Neural progenitor cell (in vitro differentiated cells): Measurements from ENCODE around the gene KSR1. TPM values are rescaled to one million over a fixed set of nuclear protein-coding genes. Genes with fewer than 3 reads are reported as not detected.

Source experiments
- DNase-seq: peaks from one replicate; pipeline ENCODE4 v3.0.0-alpha.2; 2016; ENCODE audit warnings: low spot score
- H2AFZ ChIP-seq: fragments of 200-600 bp; sonication (generic); replicated peaks from 2 replicates; pipeline ENCODE4 v1.6.1; 2016; ENCODE audit warnings: antibody characterized with exemption
- H3F3A ChIP-seq: fragments of 200-600 bp; sonication (generic); 2 replicates; pipeline ENCODE4 v1.6.1; 2016; ENCODE audit warnings: antibody characterized with exemption, low read depth
- H3K27ac ChIP-seq: fragments of 200-600 bp; sonication (generic); 2 replicates; pipeline ENCODE4 v1.5.1; 2016; ENCODE audit warnings: mild to moderate bottlenecking
- H3K27me3 ChIP-seq: fragments of 200-600 bp; sonication (generic); 2 replicates; pipeline ENCODE4 v1.6.1; 2016; ENCODE audit warnings: mild to moderate bottlenecking, moderate library complexity
- H3K36me3 ChIP-seq: fragments of 200-600 bp; sonication (generic); 2 replicates; pipeline ENCODE4 v1.5.1; 2016
- H3K4me1 ChIP-seq: fragments of 200-600 bp; sonication (generic); 2 replicates; pipeline ENCODE4 v1.6.1; 2016; ENCODE audit warnings: mixed run types
- H3K4me2 ChIP-seq: fragments of 200-600 bp; sonication (generic); 2 replicates; pipeline ENCODE4 v1.6.1; 2016
- H3K4me3 ChIP-seq: fragments of 200-600 bp; sonication (generic); 2 replicates; pipeline ENCODE4 v1.5.1; 2016
- H3K79me2 ChIP-seq: fragments of 200-600 bp; sonication (generic); 2 replicates; pipeline ENCODE4 v1.6.1; 2016; ENCODE audit warnings: low read depth
- H3K9ac ChIP-seq: fragments of 200-600 bp; sonication (generic); 2 replicates; pipeline ENCODE4 v1.6.1; 2016
- H3K9me3 ChIP-seq: fragments of 200-600 bp; sonication (generic); 2 replicates; pipeline ENCODE4 v1.5.1; 2016; ENCODE audit warnings: low read depth
- H4K20me1 ChIP-seq: fragments of 200-600 bp; sonication (generic); 2 replicates; pipeline ENCODE4 v1.6.1; 2016; ENCODE audit warnings: low read depth
- H3K27ac Mint-ChIP-seq: 3 replicates; pipeline ENCODE4 v1.8.0; 2021; ENCODE audit warnings: mixed read lengths
- H3K27me3 Mint-ChIP-seq: 2 replicates; pipeline ENCODE4 v1.8.0; 2022; ENCODE audit warnings: low read depth, mild to moderate bottlenecking, inconsistent platforms, moderate library complexity, mixed read lengths; ENCODE audit not compliant: insufficient read depth
- H3K36me3 Mint-ChIP-seq: 3 replicates; pipeline ENCODE4 v1.8.0; 2021; ENCODE audit warnings: mixed read lengths
- H3K4me1 Mint-ChIP-seq: 3 replicates; pipeline ENCODE4 v1.8.0; 2021; ENCODE audit warnings: mixed read lengths
- H3K4me3 Mint-ChIP-seq: 3 replicates; pipeline ENCODE4 v1.8.0; 2021; ENCODE audit warnings: mild to moderate bottlenecking, moderate library complexity, mixed read lengths
- H3K9me3 Mint-ChIP-seq: 3 replicates; pipeline ENCODE4 v1.8.0; 2020; ENCODE audit warnings: mixed read lengths
- CTCF ChIP-seq: fragments of 200-600 bp; sonication (generic); IDR thresholded peaks from 2 replicates; pipeline ENCODE4 v1.5.1; 2017; ENCODE audit warnings: antibody characterized with exemption, mild to moderate bottlenecking
- EZH2 ChIP-seq: fragments of 200-600 bp; sonication (generic); IDR thresholded peaks from 2 replicates; pipeline ENCODE4 v1.6.1; 2017; ENCODE audit warnings: antibody characterized with exemption, mild to moderate bottlenecking, moderate library complexity
- EZH2phosphoT487 ChIP-seq: fragments of 200-600 bp; sonication (generic); IDR thresholded peaks from 2 replicates; pipeline ENCODE4 v1.6.1; 2017; ENCODE audit warnings: antibody characterized with exemption
- total RNA-seq: library from RNA; depleted of rRNA; stranded (reverse); fragments of >200 nt; gene quantifications from 2 replicates; pipeline ENCODE4 v1.2.3, GENCODE V29; 2015; ENCODE audit warnings: low replicate concordance

The KSR1 gene
- total RNA-seq, 1 donor from 2014 or later, result 16.4 TPM

- TF ChIP-seq EZH2phosphoT487, result no peak
- no peak for TF ChIP-seq CTCF
- TF ChIP-seq EZH2, result no peak
These were observed 117.8 kb downstream of the KSR1 start for GRCh38 chr17:27573971-27574525.

GRCh38 chr17:27575096-27575911, 119.1 kb downstream of the KSR1 start:
- no peaks in the 10 kb centered on the region for H3K9me3 ChIP-seq
- H4K20me1 ChIP-seq, result peaks cover 9% of the 10 kb centered on the region
- H3K9ac ChIP-seq, result no peak overlapping the region
- H2AFZ ChIP-seq, result no peak overlapping the region
- DNase-seq, result no peak
- H3K36me3 ChIP-seq, result no peaks in the 10 kb centered on the region
- TF ChIP-seq CTCF, result no peak
- TF ChIP-seq EZH2, result no peak
- no peak for TF ChIP-seq EZH2phosphoT487
- Mint-ChIP-seq H3K36me3 (no peaks in the 10 kb centered on the region), H3K4me3 (no peak overlapping the region), H3K9me3 (no peaks in the 10 kb centered on the region), H3K27ac (no peak overlapping the region), H3K4me1 (peaks cover 38% of the 10 kb centered on the region), H3K27me3 (no peaks in the 10 kb centered on the region)
- H3K79me2 ChIP-seq, result no peaks in the 10 kb centered on the region
- no peak overlapping the region for H3K4me2 ChIP-seq
- H3K4me3 ChIP-seq, result no peak overlapping the region
- no peaks in the 10 kb centered on the region for H3K27me3 ChIP-seq
- no peak overlapping the region for H3K27ac ChIP-seq
- no peaks in the 10 kb centered on the region for H3F3A ChIP-seq
- H3K4me1 ChIP-seq, result peaks cover 14% of the 10 kb centered on the region

More at GRCh38 chr17:27573971-27574525, 117.8 kb downstream of the KSR1 start:
- Mint-ChIP-seq H3K27ac (no peak overlapping the region), H3K36me3 (no peaks in the 10 kb centered on the region), H3K9me3 (no peaks in the 10 kb centered on the region), H3K4me3 (no peak overlapping the region), H3K27me3 (no peaks in the 10 kb centered on the region), H3K4me1 (peaks cover 47% of the 10 kb centered on the region)
- H3K9me3 ChIP-seq, result no peaks in the 10 kb centered on the region
- H3F3A ChIP-seq, result no peaks in the 10 kb centered on the region
- no peak overlapping the region for H3K9ac ChIP-seq
- no peaks in the 10 kb centered on the region for H3K79me2 ChIP-seq
- no peaks in the 10 kb centered on the region for H3K27me3 ChIP-seq
- H4K20me1 ChIP-seq, result peaks cover 8% of the 10 kb centered on the region
- no peak overlapping the region for H3K27ac ChIP-seq
- no peak overlapping the region for H2AFZ ChIP-seq
- H3K4me2 ChIP-seq, result no peak overlapping the region
- DNase-seq, result no peak
- peaks cover 14% of the 10 kb centered on the region for H3K4me1 ChIP-seq
- H3K36me3 ChIP-seq, result no peaks in the 10 kb centered on the region
- no peak overlapping the region for H3K4me3 ChIP-seq

GRCh38 chr17:27575912-27576252, 119.6 kb downstream of the KSR1 start:
- no peak overlapping the region for H3K9ac ChIP-seq
- no peak overlapping the region for H2AFZ ChIP-seq
- H3K4me1 ChIP-seq, result peaks cover 14% of the 10 kb centered on the region
- H3K9me3 ChIP-seq, result no peaks in the 10 kb centered on the region
- H3K27me3 ChIP-seq, result no peaks in the 10 kb centered on the region
- H3K27ac ChIP-seq, result no peak overlapping the region
- no peak overlapping the region for H3K4me3 ChIP-seq
- H3K36me3 ChIP-seq, result no peaks in the 10 kb centered on the region
- TF ChIP-seq EZH2 (no peak), CTCF (no peak), EZH2phosphoT487 (no peak)
- H3F3A ChIP-seq, result no peaks in the 10 kb centered on the region
- no peak overlapping the region for H3K4me2 ChIP-seq
- H4K20me1 ChIP-seq, result peaks cover 9% of the 10 kb centered on the region
- Mint-ChIP-seq H3K4me1 (peaks cover 35% of the 10 kb centered on the region), H3K27ac (no peak overlapping the region), H3K27me3 (no peaks in the 10 kb centered on the region), H3K4me3 (no peak overlapping the region), H3K36me3 (no peaks in the 10 kb centered on the region), H3K9me3 (no peaks in the 10 kb centered on the region)
- H3K79me2 ChIP-seq, result no peaks in the 10 kb centered on the region
- DNase-seq, result no peak
